HepG2 (cell line): ENCODE results near the gene PODXL2. TPM values are rescaled to one million over a fixed set of nuclear protein-coding genes. Genes with fewer than 3 reads are reported as not detected.

Experiments
- ERF ChIP-seq: IDR thresholded peaks from 2 replicates; pipeline ENCODE4 v1.6.1; 2018; ENCODE audit warnings: missing biosample characterization, missing genetic modification reagents
- EZH2 ChIP-seq: conservative IDR thresholded peaks from 2 replicates; pipeline ENCODE4 v1.6.1; 2012; ENCODE audit warnings: mild to moderate bottlenecking, low read depth, low read length, moderate library complexity
- HDAC6 ChIP-seq: fragments of 200-600 bp; sonication (generic); IDR thresholded peaks from 2 replicates; pipeline ENCODE4 v1.7.0; 2017; ENCODE audit warnings: mild to moderate bottlenecking, antibody characterized with exemption, low read length, low read depth
- ISX ChIP-seq: sonication (generic); formaldehyde crosslinking; conservative IDR thresholded peaks from 2 replicates; pipeline ENCODE4 v1.5.0; 2020; ENCODE audit warnings: missing genetic modification reagents
- MAFK ChIP-seq, 2 experiments: IDR thresholded peaks in 1 of 2; conservative IDR thresholded peaks in 1 of 2; 2 replicates each; pipeline ENCODE4 v1.6.1; 2011; ENCODE audit warnings: improper control_type of control experiment in 2 of 2, low read length in 2 of 2
- NR1H2 ChIP-seq: sonication (generic); formaldehyde crosslinking; IDR thresholded peaks from 2 replicates; pipeline ENCODE4 v1.8.1; 2022; ENCODE audit warnings: low read depth, missing genetic modification reagents, borderline replicate concordance
- NR3C1 ChIP-seq: sonication (generic); formaldehyde crosslinking; IDR thresholded peaks from 2 replicates; pipeline ENCODE4 v1.4.0; 2020; ENCODE audit warnings: missing genetic modification reagents
- PHF8 ChIP-seq: sonication (generic); formaldehyde crosslinking; IDR thresholded peaks from 2 replicates; pipeline ENCODE4 v1.5.0; 2020; ENCODE audit warnings: missing genetic modification reagents
- RAD21 ChIP-seq: fragments of 450-650 bp; formaldehyde crosslinking; IDR thresholded peaks from 2 replicates; pipeline ENCODE4 v1.5.0; 2020; ENCODE audit warnings: mild to moderate bottlenecking
- SOX13 ChIP-seq, 3 experiments: fragments of 450-650 bp in 1 of 3; sonication (generic) in 1 of 3; formaldehyde crosslinking in 1 of 3; IDR thresholded peaks in 2 of 3; conservative IDR thresholded peaks in 1 of 3; 2 replicates each; pipeline versions ENCODE4 v1.5.0 to v1.6.1; 2016 to 2020; ENCODE audit warnings: antibody characterized with exemption in 1 of 3, mild to moderate bottlenecking in 1 of 3, missing compliant biosample characterization in 1 of 3, missing genetic modification reagents in 1 of 3, moderate library complexity in 1 of 3
- STAT5B ChIP-seq: sonication (generic); formaldehyde crosslinking; IDR thresholded peaks from 2 replicates; pipeline ENCODE4 v1.4.0; 2020; ENCODE audit warnings: missing genetic modification reagents
- ZFYVE20 ChIP-seq: sonication (generic); formaldehyde crosslinking; IDR thresholded peaks from 2 replicates; pipeline ENCODE4 v1.8.0; 2023; ENCODE audit warnings: low read depth, mild to moderate bottlenecking, moderate library complexity, missing genetic modification reagents, borderline replicate concordance
- ZNF205 ChIP-seq: IDR thresholded peaks from 2 replicates; pipeline ENCODE4 v1.6.1; 2018; ENCODE audit warnings: missing biosample characterization, missing genetic modification reagents
- ZNF431 ChIP-seq: sonication (generic); formaldehyde crosslinking; IDR thresholded peaks from 2 replicates; pipeline ENCODE4 v1.9.0; 2022; ENCODE audit warnings: missing genetic modification reagents, low read depth, mild to moderate bottlenecking, borderline replicate concordance
- ZNF501 ChIP-seq: sonication (generic); formaldehyde crosslinking; IDR thresholded peaks from 2 replicates; pipeline ENCODE4 v1.5.1; 2020; ENCODE audit warnings: mild to moderate bottlenecking, moderate library complexity, missing genetic modification reagents
- ZSCAN20 ChIP-seq: sonication (generic); formaldehyde crosslinking; IDR thresholded peaks from 2 replicates; pipeline ENCODE4 v1.4.0; 2020; ENCODE audit warnings: missing genetic modification reagents, mild to moderate bottlenecking, borderline replicate concordance
- polyA plus RNA-seq, 8 experiments: library from polyadenylated mRNA; depleted of rRNA in 3 of 8; stranded (reverse) in 7 of 8; unstranded in 1 of 8; fragments of >200 nt; fragmentation: Illumina TruSeq in 4 of 8; extraction: Trizol in 4 of 8; gene quantifications; 2 replicates each; pipeline versions ENCODE4 v1.2.1 to v1.2.3, GENCODE V29; 2011 to 2016; ENCODE audit warnings: low read depth in 4 of 8, missing spikeins in 1 of 8, mixed read lengths in 1 of 8; ENCODE audit not compliant: insufficient read depth in 1 of 8
- total RNA-seq, 5 experiments: library from RNA; depleted of rRNA; stranded (reverse); fragments of >200 nt; fragmentation: Illumina TruSeq; extraction: Trizol; gene quantifications; 2 replicates each; pipeline ENCODE4 v1.2.3, GENCODE V29; 2016; ENCODE audit warnings: low read depth in 1 of 5
- TF ChIP-seq, protein P1 (sequence below): sonication (generic); formaldehyde crosslinking; IDR thresholded peaks from 2 replicates; pipeline ENCODE4 v1.8.1; 2023; ENCODE audit warnings: mild to moderate bottlenecking, missing genetic modification reagents
- TF ChIP-seq, protein P2 (sequence below): sonication (generic); formaldehyde crosslinking; IDR thresholded peaks from 2 replicates; pipeline ENCODE4 v1.5.0; 2020; ENCODE audit warnings: mild to moderate bottlenecking, missing genetic modification reagents
- TF ChIP-seq, protein P3 (sequence below): sonication (generic); formaldehyde crosslinking; IDR thresholded peaks from 2 replicates; pipeline ENCODE4 v1.8.0; 2022; ENCODE audit warnings: missing genetic modification reagents, mild to moderate bottlenecking, inconsistent platforms, borderline replicate concordance
- TF ChIP-seq, protein P4 (sequence below): sonication (generic); formaldehyde crosslinking; IDR thresholded peaks from 2 replicates; pipeline ENCODE4 v1.8.0; 2022; ENCODE audit warnings: mild to moderate bottlenecking, missing genetic modification reagents, borderline replicate concordance
- TF ChIP-seq, protein P5 (sequence below): sonication (generic); formaldehyde crosslinking; IDR thresholded peaks from 2 replicates; pipeline ENCODE4 v1.4.0; 2020; ENCODE audit warnings: missing genetic modification reagents

PODXL2 gene
- total and polyA plus RNA-seq, 2 of the 13 experiments (the other 11 are each of a cell fraction or from before 2014, with no cell fraction given): 20.4 to 25.1 TPM

DNA sequence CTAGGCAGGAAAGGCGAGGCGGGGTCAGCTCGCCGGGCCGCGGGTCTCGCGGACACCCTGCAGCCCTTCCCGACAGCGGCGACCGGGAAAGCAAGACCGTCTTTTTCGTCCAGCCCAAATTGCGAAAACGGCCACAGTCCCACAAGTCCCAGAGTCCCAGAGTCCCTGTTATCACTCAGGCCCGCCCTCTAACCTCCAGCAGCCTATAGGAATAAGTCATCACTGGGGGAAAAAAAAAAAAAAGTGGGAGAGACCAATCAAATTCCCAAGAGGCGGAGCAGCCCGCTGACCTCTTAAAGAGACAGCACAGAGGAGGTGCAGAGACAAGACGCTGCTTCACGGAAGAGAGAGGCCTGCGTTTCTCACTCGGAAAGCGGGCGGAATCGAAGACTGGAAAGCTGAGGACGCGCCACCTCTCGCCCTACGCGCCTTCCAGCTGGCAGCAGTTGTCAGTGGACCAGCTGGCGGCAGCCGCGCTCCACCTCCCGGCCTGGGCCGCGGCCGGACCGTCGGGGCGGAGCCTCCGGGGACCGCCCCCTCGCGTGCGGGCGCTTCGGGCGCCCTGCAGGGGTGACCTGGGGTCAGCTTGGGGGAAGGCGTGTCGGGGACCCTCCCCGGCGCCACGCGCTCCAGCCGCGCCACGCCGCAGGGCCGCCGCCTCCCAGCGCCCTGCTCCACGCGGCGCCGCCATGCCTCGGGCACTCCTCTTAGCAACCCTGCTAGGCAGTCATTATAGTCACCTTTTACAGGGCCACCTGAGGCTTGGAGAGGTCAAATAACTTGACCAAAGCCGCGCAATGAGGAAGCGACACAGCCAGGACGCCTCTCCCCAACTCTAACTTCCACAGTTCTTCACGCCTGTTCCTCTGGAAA, 38.2 kb upstream of the PODXL2 start, which contains the start of gene TPRA1 (continued):
- TF ChIP-seq ERF (CRISPR knock-in tag): peak; percentile 71
- no peak for TF ChIP-seq ZNF501 (CRISPR knock-in tag)
- TF ChIP-seq NR1H2 (CRISPR knock-in tag): 0 out of 2 replicates have a peak, but pooled peaks have one; percentile 29
- no peak for TF ChIP-seq ZNF205
- TF ChIP-seq STAT5B (CRISPR knock-in tag): no peak
- TF ChIP-seq, protein P1, sequence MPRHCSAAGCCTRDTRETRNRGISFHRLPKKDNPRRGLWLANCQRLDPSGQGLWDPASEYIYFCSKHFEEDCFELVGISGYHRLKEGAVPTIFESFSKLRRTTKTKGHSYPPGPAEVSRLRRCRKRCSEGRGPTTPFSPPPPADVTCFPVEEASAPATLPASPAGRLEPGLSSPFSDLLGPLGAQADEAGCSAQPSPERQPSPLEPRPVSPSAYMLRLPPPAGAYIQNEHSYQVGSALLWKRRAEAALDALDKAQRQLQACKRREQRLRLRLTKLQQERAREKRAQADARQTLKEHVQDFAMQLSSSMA: no peak
- TF ChIP-seq SOX13 (IDR thresholded peaks at IDR 0.05): no peak
- 0 out of 4 replicates have a peak, but pooled peaks of 1 of the 2 experiments have one; percentile 3 for TF ChIP-seq SOX13 (CRISPR knock-in tag; conservative IDR thresholded peaks at IDR 0.05 in 1 of 2, IDR thresholded peaks at IDR 0.05 in 1 of 2)
- TF ChIP-seq, protein P2, sequence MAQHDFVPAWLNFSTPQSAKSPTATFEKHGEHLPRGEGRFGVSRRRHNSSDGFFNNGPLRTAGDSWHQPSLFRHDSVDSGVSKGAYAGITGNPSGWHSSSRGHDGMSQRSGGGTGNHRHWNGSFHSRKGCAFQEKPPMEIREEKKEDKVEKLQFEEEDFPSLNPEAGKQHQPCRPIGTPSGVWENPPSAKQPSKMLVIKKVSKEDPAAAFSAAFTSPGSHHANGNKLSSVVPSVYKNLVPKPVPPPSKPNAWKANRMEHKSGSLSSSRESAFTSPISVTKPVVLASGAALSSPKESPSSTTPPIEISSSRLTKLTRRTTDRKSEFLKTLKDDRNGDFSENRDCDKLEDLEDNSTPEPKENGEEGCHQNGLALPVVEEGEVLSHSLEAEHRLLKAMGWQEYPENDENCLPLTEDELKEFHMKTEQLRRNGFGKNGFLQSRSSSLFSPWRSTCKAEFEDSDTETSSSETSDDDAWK (CRISPR knock-in tag): no peak
- TF ChIP-seq HDAC6: no peak
- TF ChIP-seq, protein P3, sequence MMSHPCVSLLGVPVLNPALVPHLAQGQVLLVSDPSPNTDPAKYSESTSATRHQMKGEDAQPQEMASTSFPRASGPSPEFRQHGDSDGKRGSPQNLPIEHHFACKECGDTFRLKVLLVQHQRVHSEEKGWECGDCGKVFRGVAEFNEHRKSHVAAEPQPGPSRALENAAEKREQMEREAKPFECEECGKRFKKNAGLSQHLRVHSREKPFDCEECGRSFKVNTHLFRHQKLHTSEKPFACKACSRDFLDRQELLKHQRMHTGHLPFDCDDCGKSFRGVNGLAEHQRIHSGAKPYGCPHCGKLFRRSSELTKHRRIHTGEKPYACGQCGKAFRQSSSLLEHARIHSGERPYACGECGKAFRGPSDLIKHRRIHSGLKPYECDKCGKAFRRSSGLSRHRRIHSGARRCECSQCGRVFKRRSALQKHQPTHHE (CRISPR knock-in tag): no peak
- TF ChIP-seq ZFYVE20: 0 out of 2 replicates have a peak, but pooled peaks have one; percentile 59
- TF ChIP-seq ZSCAN20 (CRISPR knock-in tag): no peak
- TF ChIP-seq RAD21 (CRISPR knock-in tag): peak; percentile 45
- peak; percentile 84; the same call in 1 of the 2 replicates for TF ChIP-seq ZNF431 (CRISPR knock-in tag)
- TF ChIP-seq MAFK (conservative IDR thresholded peaks at IDR 0.05 in 1 of 2, IDR thresholded peaks at IDR 0.05 in 1 of 2; ENCODE audit: low read length in 2 of 2): no peak
- TF ChIP-seq, protein P4, sequence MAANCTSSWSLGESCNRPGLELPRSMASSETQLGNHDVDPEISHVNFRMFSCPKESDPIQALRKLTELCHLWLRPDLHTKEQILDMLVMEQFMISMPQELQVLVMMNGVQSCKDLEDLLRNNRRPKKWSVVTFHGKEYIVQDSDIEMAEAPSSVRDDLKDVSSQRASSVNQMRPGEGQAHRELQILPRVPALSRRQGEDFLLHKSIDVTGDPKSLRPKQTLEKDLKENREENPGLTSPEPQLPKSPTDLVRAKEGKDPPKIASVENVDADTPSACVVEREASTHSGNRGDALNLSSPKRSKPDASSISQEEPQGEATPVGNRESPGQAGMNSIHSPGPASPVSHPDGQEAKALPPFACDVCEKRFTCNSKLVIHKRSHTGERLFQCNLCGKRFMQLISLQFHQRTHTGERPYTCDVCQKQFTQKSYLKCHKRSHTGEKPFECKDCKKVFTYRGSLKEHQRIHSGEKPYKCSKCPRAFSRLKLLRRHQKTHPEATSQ (CRISPR knock-in tag): no peak
- no peak for TF ChIP-seq NR3C1 (CRISPR knock-in tag)
- no peak for TF ChIP-seq ISX (CRISPR knock-in tag)
- peak; percentile 87 for TF ChIP-seq PHF8 (CRISPR knock-in tag)
- no peak for TF ChIP-seq EZH2
- TF ChIP-seq, protein P5, sequence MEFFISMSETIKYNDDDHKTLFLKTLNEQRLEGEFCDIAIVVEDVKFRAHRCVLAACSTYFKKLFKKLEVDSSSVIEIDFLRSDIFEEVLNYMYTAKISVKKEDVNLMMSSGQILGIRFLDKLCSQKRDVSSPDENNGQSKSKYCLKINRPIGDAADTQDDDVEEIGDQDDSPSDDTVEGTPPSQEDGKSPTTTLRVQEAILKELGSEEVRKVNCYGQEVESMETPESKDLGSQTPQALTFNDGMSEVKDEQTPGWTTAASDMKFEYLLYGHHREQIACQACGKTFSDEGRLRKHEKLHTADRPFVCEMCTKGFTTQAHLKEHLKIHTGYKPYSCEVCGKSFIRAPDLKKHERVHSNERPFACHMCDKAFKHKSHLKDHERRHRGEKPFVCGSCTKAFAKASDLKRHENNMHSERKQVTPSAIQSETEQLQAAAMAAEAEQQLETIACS (CRISPR knock-in tag): peak; percentile 21; the same call in 1 of the 2 replicates
